ENCODE results near the gene SARDH. TPM values are rescaled to one million over a fixed set of nuclear protein-coding genes. Genes with fewer than 3 reads are reported as not detected.

The SARDH gene
- total RNA-seq, 1 donor from 2014 or later: 0.63 TPM

GRCh38 chr9:133777068-133777791 lies 39.1 kb upstream of the SARDH start:
- Histone ChIP-seq H3K9me3 (replicated peaks) (peaks cover 7% of the 10 kb centered on the region), H3K27me3 (ENCODE audit: low read depth) (no peaks in the 10 kb centered on the region), H3K36me3 (peaks cover 44% of the 10 kb centered on the region), H3K27ac (replicated peaks) (no peak overlapping the region), H3K4me3 (no peak overlapping the region), H3K4me1 (peaks cover 9% of the 10 kb centered on the region)
- intact Hi-C loops (cut with micrococcal nuclease): no loop called here
- TF ChIP-seq CTCF (IDR thresholded peaks at IDR 0.05; ENCODE audit: borderline replicate concordance): no peak
- peak; percentile 14 for DNase-seq

GRCh38 chr9:133775951-133776905 lies 38.1 kb upstream of the SARDH start:
- DNase-seq: peak; percentile 15
- H3K9me3 ChIP-seq (replicated peaks): peaks cover 7% of the 10 kb centered on the region
- H3K36me3 ChIP-seq: peaks cover 52% of the 10 kb centered on the region
- H3K27me3 ChIP-seq (ENCODE audit: low read depth): no peaks in the 10 kb centered on the region
- H3K4me1 ChIP-seq: peaks cover 9% of the 10 kb centered on the region
- intact Hi-C loops (cut with micrococcal nuclease): no loop called here
- H3K4me3 ChIP-seq: no peak overlapping the region
- no peak overlapping the region for H3K27ac ChIP-seq (replicated peaks)
- TF ChIP-seq CTCF (IDR thresholded peaks at IDR 0.05; ENCODE audit: borderline replicate concordance): no peak

GRCh38 chr9:133775291-133775690 lies 37.1 kb upstream of the SARDH start:
- DNase-seq: no peak
- Histone ChIP-seq H3K27me3 (ENCODE audit: low read depth) (no peaks in the 10 kb centered on the region), H3K4me3 (no peak overlapping the region), H3K36me3 (peaks cover 52% of the 10 kb centered on the region), H3K9me3 (replicated peaks) (peaks cover 7% of the 10 kb centered on the region), H3K27ac (replicated peaks) (no peak overlapping the region), H3K4me1 (peaks cover 9% of the 10 kb centered on the region)
- intact Hi-C loops (cut with micrococcal nuclease): no loop called here
- no peak for TF ChIP-seq CTCF (IDR thresholded peaks at IDR 0.05; ENCODE audit: borderline replicate concordance)

- H3K27ac ChIP-seq (replicated peaks): no peak overlapping the region
- no peak for TF ChIP-seq CTCF (IDR thresholded peaks at IDR 0.05; ENCODE audit: borderline replicate concordance)
- H3K9me3 ChIP-seq (replicated peaks): peaks cover 7% of the 10 kb centered on the region
- H3K4me3 ChIP-seq: no peak overlapping the region
- H3K27me3 ChIP-seq (ENCODE audit: low read depth): no peaks in the 10 kb centered on the region
- intact Hi-C loops (cut with micrococcal nuclease): no loop called here
- peaks cover 54% of the 10 kb centered on the region for H3K36me3 ChIP-seq
- DNase-seq: peak; percentile 4
- H3K4me1 ChIP-seq: peaks cover 9% of the 10 kb centered on the region
These were observed 36.6 kb upstream of the SARDH start for GRCh38 chr9:133774799-133775198.

GRCh38 chr9:133773889-133774655 lies 35.9 kb upstream of the SARDH start:
- Histone ChIP-seq H3K36me3 (peaks cover 51% of the 10 kb centered on the region), H3K27me3 (ENCODE audit: low read depth) (no peaks in the 10 kb centered on the region)
- DNase-seq: peak; percentile 2

More at GRCh38 chr9:133773889-133774655, 35.9 kb upstream of the SARDH start:
- intact Hi-C loops (cut with micrococcal nuclease): no loop called here
- H3K9me3 ChIP-seq (replicated peaks): peaks cover 7% of the 10 kb centered on the region
- no peak overlapping the region for H3K4me3 ChIP-seq
- no peak overlapping the region for H3K27ac ChIP-seq (replicated peaks)
- TF ChIP-seq CTCF (IDR thresholded peaks at IDR 0.05; ENCODE audit: borderline replicate concordance): no peak
- peaks cover 9% of the 10 kb centered on the region for H3K4me1 ChIP-seq
